ENCODE results near the gene RTN3. TPM values are rescaled to one million over a fixed set of nuclear protein-coding genes. Genes with fewer than 3 reads are reported as not detected.
"Not testable (repeated sequence)": the region's sequence is repeated elsewhere in the genome, so short reads cannot be mapped to it uniquely, and the experiment has no call there.

Gene RTN3
- 10 to 100 TPM; 89.9 to 91.3 TPM for total RNA-seq

GRCh38 chr11:63681321-63682065 is at the start of gene RTN3:
Gene RTN3, plus strand, starts transcription at chr11:63681500. Its CDS starts 137 bp downstream, at chr11:63681637.
- no peaks in the 10 kb centered on the region for H3K9me3 Mint-ChIP-seq
- no peaks in the 10 kb centered on the region for H3K27me3 Mint-ChIP-seq (ENCODE audit: low read depth)
- DNase-seq, result peak; percentile 98 to 99
- H3K4me3 Mint-ChIP-seq, result peak within 1 kb of the TSS; percentile 86 to 93
- peak; percentile 92 to 93 for ATAC-seq (replicated peaks in 1 of 2)
- H3K36me3 Mint-ChIP-seq (ENCODE audit: insufficient read depth in 2 of 2), result peaks cover 0 to 4% of the 10 kb centered on the region in 2 donors
- H3K4me1 Mint-ChIP-seq (ENCODE audit: low read depth), result peaks cover 35% of the 10 kb centered on the region
- peak within 1 kb of the TSS; percentile 91 for H3K27ac Mint-ChIP-seq

- peaks cover 11% of the 10 kb centered on the region for H3K4me1 Mint-ChIP-seq (ENCODE audit: low read depth)
- H3K9me3 Mint-ChIP-seq, result no peaks in the 10 kb centered on the region
- peak; percentile 66 to 70 for DNase-seq
- H3K4me3 Mint-ChIP-seq, result no peak overlapping the region
- H3K36me3 Mint-ChIP-seq (ENCODE audit: insufficient read depth in 2 of 2), result peaks cover 4 to 13% of the 10 kb centered on the region in 2 donors
- peak; percentile 63 to 65 for ATAC-seq (replicated peaks in 1 of 2)
- no peak overlapping the region for H3K27ac Mint-ChIP-seq
- no peaks in the 10 kb centered on the region for H3K27me3 Mint-ChIP-seq (ENCODE audit: low read depth)
Observed at GRCh38 chr11:63635762-63636465, 45.4 kb upstream of the RTN3 start.

GRCh38 chr11:63638436-63638835 is 42.9 kb upstream of the RTN3 start:
- H3K9me3 Mint-ChIP-seq; H3K27ac Mint-ChIP-seq; H3K4me3 Mint-ChIP-seq; ATAC-seq (replicated peaks in 1 of 2); H3K4me1 Mint-ChIP-seq (ENCODE audit: low read depth); DNase-seq; H3K36me3 Mint-ChIP-seq (ENCODE audit: insufficient read depth in 2 of 2); H3K27me3 Mint-ChIP-seq (ENCODE audit: low read depth): not testable (repeated sequence)

- Mint-ChIP-seq H3K4me3 (no peak overlapping the region), H3K27ac (peak overlapping the region; percentile 7), H3K9me3 (no peaks in the 10 kb centered on the region), H3K36me3 (ENCODE audit: insufficient read depth in 2 of 2) (peaks cover 3 to 5% of the 10 kb centered on the region in 2 donors), H3K4me1 (ENCODE audit: low read depth) (no peaks in the 10 kb centered on the region), H3K27me3 (ENCODE audit: low read depth) (no peaks in the 10 kb centered on the region)
- ATAC-seq (replicated peaks in 1 of 2) (no peak), DNase-seq (no peak)
Observed at GRCh38 chr11:63639199-63639832, 42.0 kb upstream of the RTN3 start.

GRCh38 chr11:63641727-63642126 is 39.6 kb upstream of the RTN3 start:
- Mint-ChIP-seq H3K4me3 (no peak overlapping the region), H3K27me3 (ENCODE audit: low read depth) (no peaks in the 10 kb centered on the region), H3K36me3 (ENCODE audit: insufficient read depth in 2 of 2) (peaks cover 2 to 4% of the 10 kb centered on the region in 2 donors), H3K9me3 (no peaks in the 10 kb centered on the region), H3K4me1 (ENCODE audit: low read depth) (no peaks in the 10 kb centered on the region), H3K27ac (peak overlapping the region; percentile 46)
- DNase-seq (no peak), ATAC-seq (replicated peaks in 1 of 2) (no peak)

- Mint-ChIP-seq H3K4me1 (ENCODE audit: low read depth) (no peaks in the 10 kb centered on the region), H3K27me3 (ENCODE audit: low read depth) (no peaks in the 10 kb centered on the region), H3K27ac (no peak overlapping the region), H3K4me3 (no peak overlapping the region), H3K36me3 (ENCODE audit: insufficient read depth in 2 of 2) (peaks cover 2 to 6% of the 10 kb centered on the region in 2 donors), H3K9me3 (no peaks in the 10 kb centered on the region)
- ATAC-seq (replicated peaks in 1 of 2), result no peak
- no peak for DNase-seq
Observed at GRCh38 chr11:63643205-63643604, 38.1 kb upstream of the RTN3 start.

GRCh38 chr11:63652671-63653070 is 28.6 kb upstream of the RTN3 start:
- H3K27ac Mint-ChIP-seq, result peak overlapping the region; percentile 6
- no peak overlapping the region for H3K4me3 Mint-ChIP-seq
- H3K4me1 Mint-ChIP-seq (ENCODE audit: low read depth), result peaks cover 9% of the 10 kb centered on the region
- ATAC-seq (replicated peaks in 1 of 2), result no peak
- no peak for DNase-seq
- no peaks in the 10 kb centered on the region for H3K27me3 Mint-ChIP-seq (ENCODE audit: low read depth)
- H3K9me3 Mint-ChIP-seq, result no peaks in the 10 kb centered on the region
- peaks cover 6 to 15% of the 10 kb centered on the region in 2 donors for H3K36me3 Mint-ChIP-seq (ENCODE audit: insufficient read depth in 2 of 2)

- Mint-ChIP-seq H3K27me3 (ENCODE audit: low read depth) (no peaks in the 10 kb centered on the region), H3K27ac (peak overlapping the region; percentile 15)
- DNase-seq, result no peak
Observed at GRCh38 chr11:63660972-63661371, 20.3 kb upstream of the RTN3 start.

GRCh38 chr11:63663809-63664208 is 17.5 kb upstream of the RTN3 start:
- no peaks in the 10 kb centered on the region for H3K9me3 Mint-ChIP-seq

More at GRCh38 chr11:63660972-63661371, 20.3 kb upstream of the RTN3 start:
- Mint-ChIP-seq H3K4me1 (ENCODE audit: low read depth) (peaks cover 5% of the 10 kb centered on the region), H3K4me3 (no peak overlapping the region), H3K36me3 (ENCODE audit: insufficient read depth in 2 of 2) (peaks cover 2 to 7% of the 10 kb centered on the region in 2 donors), H3K9me3 (no peaks in the 10 kb centered on the region)
- no peak for ATAC-seq (replicated peaks in 1 of 2)

GRCh38 chr11:63666874-63667273 is 14.4 kb upstream of the RTN3 start:
- DNase-seq (no peak), ATAC-seq (replicated peaks in 1 of 2) (no peak)
- Mint-ChIP-seq H3K9me3 (no peaks in the 10 kb centered on the region), H3K27ac (no peak overlapping the region), H3K4me3 (no peak overlapping the region), H3K36me3 (ENCODE audit: insufficient read depth in 2 of 2) (no peaks in the 10 kb centered on the region), H3K4me1 (ENCODE audit: low read depth) (peaks cover 33% of the 10 kb centered on the region), H3K27me3 (ENCODE audit: low read depth) (no peaks in the 10 kb centered on the region)

More at GRCh38 chr11:63663809-63664208, 17.5 kb upstream of the RTN3 start:
- H3K27me3 Mint-ChIP-seq (ENCODE audit: low read depth), result no peaks in the 10 kb centered on the region
- H3K4me1 Mint-ChIP-seq (ENCODE audit: low read depth), result peaks cover 17% of the 10 kb centered on the region
- H3K36me3 Mint-ChIP-seq (ENCODE audit: insufficient read depth in 2 of 2), result no peaks in the 10 kb centered on the region
- no peak overlapping the region for H3K27ac Mint-ChIP-seq
- no peak for DNase-seq
- H3K4me3 Mint-ChIP-seq, result no peak overlapping the region
- ATAC-seq (replicated peaks in 1 of 2), result no peak

- Mint-ChIP-seq H3K36me3 (ENCODE audit: insufficient read depth in 2 of 2) (peaks cover 0 to 3% of the 10 kb centered on the region in 2 donors), H3K27me3 (ENCODE audit: low read depth) (no peaks in the 10 kb centered on the region), H3K4me1 (ENCODE audit: low read depth) (peaks cover 38% of the 10 kb centered on the region), H3K9me3 (no peaks in the 10 kb centered on the region), H3K4me3 (peak overlapping the region; percentile 2 to 16), H3K27ac (peak overlapping the region; percentile 47)
- peak; percentile 47 to 48 for ATAC-seq (replicated peaks in 1 of 2)
- DNase-seq, result no peak
Observed at GRCh38 chr11:63667995-63668795, 13.1 kb upstream of the RTN3 start.

- H3K36me3 Mint-ChIP-seq (ENCODE audit: insufficient read depth in 2 of 2), result peaks cover 0 to 3% of the 10 kb centered on the region in 2 donors
- H3K9me3 Mint-ChIP-seq, result no peaks in the 10 kb centered on the region
- peak overlapping the region; percentile 96 for H3K27ac Mint-ChIP-seq
- no peaks in the 10 kb centered on the region for H3K27me3 Mint-ChIP-seq (ENCODE audit: low read depth)
- DNase-seq, result no peak
- peak overlapping the region; percentile 80 to 87 for H3K4me3 Mint-ChIP-seq
- no peak for ATAC-seq (replicated peaks in 1 of 2)
- H3K4me1 Mint-ChIP-seq (ENCODE audit: low read depth), result peaks cover 33% of the 10 kb centered on the region
Observed at GRCh38 chr11:63670096-63670432, 11.2 kb upstream of the RTN3 start.
